PC-3 (cell line): ENCODE measurements around the gene NPEPPS. TPM values are rescaled to one million over a fixed set of nuclear protein-coding genes. Genes with fewer than 3 reads are reported as not detected.
A peak's percentile ranks its signal among the peaks of the same experiment; 100 is the strongest.

Experiments used
- ATAC-seq: fragments of 200-7000 bp; cut with Tn5 transposase; 2 replicates; pipeline ENCODE4 v1.9.1; 2020; ENCODE audit warnings: mild to moderate bottlenecking, moderate library complexity
- BruUV-seq: library from RNA; stranded (reverse); fragments of 400-500 nt; replicated peaks from 2 replicates; lab custom pipeline; 2021; lab: Mats Ljungman, UMichigan
- CTCF ChIA-PET: fragments of 300-600 bp; sonication (Branson Sonifier 250); formaldehyde crosslinking; loops from one replicate; lab custom pipeline; 2022; ENCODE audit warnings: antibody characterized with exemption; lab: Charles Lee
- POLR2A ChIA-PET: fragments of 300-600 bp; sonication (Branson Sonifier 250); formaldehyde crosslinking; loops from one replicate; lab custom pipeline; 2022; ENCODE audit warnings: antibody characterized with exemption; ENCODE audit not compliant: unreplicated experiment; lab: Charles Lee
- DNase-seq: peaks from one replicate; pipeline ENCODE4 v3.0.0-alpha.2; 2015
- H2AFZ ChIP-seq: fragments of 300-600 bp; sonication (generic); 2 replicates; pipeline ENCODE4 v1.6.0; 2016; ENCODE audit warnings: antibody characterized with exemption, low read length
- H3F3A ChIP-seq: fragments of 300-600 bp; sonication (generic); one replicate; pipeline ENCODE4 v1.6.0; 2017; ENCODE audit warnings: antibody characterized with exemption, low read length, control low read depth, mild to moderate bottlenecking; ENCODE audit not compliant: unreplicated experiment
- H3K27ac ChIP-seq: fragments of 300-600 bp; sonication (generic); 2 replicates; pipeline ENCODE4 v1.5.1; 2016; ENCODE audit warnings: mild to moderate bottlenecking, low read length
- H3K27me3 ChIP-seq: fragments of 300-600 bp; sonication (generic); 2 replicates; pipeline ENCODE4 v1.6.1; 2016; ENCODE audit warnings: low read length, mixed read lengths
- H3K36me3 ChIP-seq: fragments of 300-600 bp; sonication (generic); 2 replicates; pipeline ENCODE4 v1.6.1; 2016; ENCODE audit warnings: low read depth, mixed run types, low read length, mixed read lengths
- H3K4me1 ChIP-seq: fragments of 300-600 bp; sonication (generic); 2 replicates; pipeline ENCODE4 v1.5.1; 2016; ENCODE audit warnings: low read length; ENCODE audit not compliant: insufficient read depth
- H3K4me2 ChIP-seq: fragments of 300-600 bp; sonication (generic); 2 replicates; pipeline ENCODE4 v1.6.0; 2016; ENCODE audit warnings: low read length
- H3K4me3 ChIP-seq: fragments of 300-600 bp; sonication (generic); 2 replicates; pipeline ENCODE4 v1.5.1; 2016; ENCODE audit warnings: mild to moderate bottlenecking, low read length, mixed read lengths
- H3K79me2 ChIP-seq: fragments of 300-600 bp; sonication (generic); 2 replicates; pipeline ENCODE4 v1.6.1; 2017; ENCODE audit warnings: low read length, mixed read lengths
- H3K9ac ChIP-seq: fragments of 300-600 bp; sonication (generic); 2 replicates; pipeline ENCODE4 v1.6.0; 2016; ENCODE audit warnings: mild to moderate bottlenecking, low read length
- H3K9me2 ChIP-seq: fragments of 300-600 bp; sonication (generic); replicated peaks from 2 replicates; pipeline ENCODE4 v1.6.1; 2016; ENCODE audit warnings: mixed run types, low read length, mixed read lengths
- H3K9me3 ChIP-seq: fragments of 300-600 bp; sonication (generic); 2 replicates; pipeline ENCODE4 v1.6.1; 2016; ENCODE audit warnings: low read length, mixed read lengths
- H4K20me1 ChIP-seq: fragments of 300-600 bp; sonication (generic); 2 replicates; pipeline ENCODE4 v1.6.1; 2016; ENCODE audit warnings: low read length, mixed read lengths
- EZH2 ChIP-seq: fragments of 300-600 bp; sonication (generic); IDR thresholded peaks from one replicate; pipeline ENCODE4 v1.6.1; 2017; ENCODE audit warnings: antibody characterized with exemption, mild to moderate bottlenecking, low read length; ENCODE audit not compliant: unreplicated experiment
- EZH2phosphoT487 ChIP-seq: fragments of 300-600 bp; sonication (generic); IDR thresholded peaks from 2 replicates; pipeline ENCODE4 v1.6.1; 2018; ENCODE audit warnings: mild to moderate bottlenecking, antibody characterized with exemption, low read length, borderline replicate concordance
- intact Hi-C: fragments of 100-400 bp; cut with micrococcal nuclease; formaldehyde crosslinking; loops from 2 replicates; pipeline ENCODE4 v1.9.0; 2023
- total RNA-seq: library from RNA; depleted of rRNA; stranded (reverse); fragments of >200 nt; gene quantifications from 2 replicates; pipeline ENCODE4 v1.2.3, GENCODE V29; 2014
- TF ChIP-seq, protein P1 (sequence below): fragments of 300-600 bp; sonication (generic); conservative IDR thresholded peaks from 2 replicates; pipeline ENCODE4 v1.5.1; 2017; ENCODE audit warnings: antibody characterized with exemption, low read depth, mild to moderate bottlenecking, low read length

The NPEPPS gene
- total RNA-seq, 1 experiment from 2014 or later = 112 TPM

DNA sequence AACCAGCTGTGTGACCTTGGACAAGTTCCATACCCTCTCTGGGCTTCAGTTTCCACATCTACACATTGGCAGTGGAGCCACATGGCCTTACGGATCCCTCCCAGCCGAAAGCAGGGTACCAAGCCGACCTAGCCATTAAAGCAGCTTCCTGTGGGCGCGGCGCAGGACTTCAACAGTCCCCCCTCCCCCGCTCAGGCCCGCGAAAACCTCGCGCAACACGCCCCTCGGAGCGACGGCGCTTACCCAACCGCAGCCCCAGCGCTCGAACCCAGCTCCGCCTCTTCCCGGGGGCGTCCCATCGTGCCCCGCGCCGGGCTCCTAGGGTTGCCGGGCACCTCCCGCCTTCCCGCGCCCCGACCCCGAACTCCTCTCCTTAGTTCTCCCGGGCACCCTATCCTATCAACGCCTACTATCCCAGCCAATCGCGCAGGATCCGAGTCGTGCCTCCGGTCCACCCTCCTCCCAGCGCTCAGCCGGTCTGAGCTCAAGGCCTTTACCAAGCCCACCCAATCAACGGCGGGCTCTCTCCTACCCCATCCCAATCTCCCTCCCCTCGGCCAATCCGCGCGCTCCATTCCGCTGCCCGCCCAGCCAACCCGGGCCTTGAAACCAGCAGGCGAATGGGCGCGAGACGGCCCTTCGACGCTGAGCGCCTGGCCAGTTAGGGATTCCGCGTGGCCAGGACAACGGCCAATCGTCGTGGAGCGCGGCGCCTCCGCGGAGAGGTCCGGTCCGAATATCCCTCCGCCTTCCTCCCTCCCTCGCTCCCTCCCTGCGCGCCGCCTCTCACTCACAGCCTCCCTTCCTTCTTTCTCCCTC lies 118.5 kb downstream of the NPEPPS start, which contains the start of gene KPNB1:
Gene KPNB1 (plus strand): TSS at position 767 of the 819 bp plus-strand sequence. CDS start 326 bp downstream, outside the sequence.
- Histone ChIP-seq H3K4me2 (peak within 1 kb of the TSS; percentile 93), H3K79me2 (peaks cover 45% of the 10 kb centered on the region), H3K4me3 (peak within 1 kb of the TSS; percentile 84), H3K9me2 (no peaks in the 10 kb centered on the region), H3K9me3 (no peaks in the 10 kb centered on the region), H2AFZ (peak within 1 kb of the TSS; percentile 74), H3K4me1 (peaks cover 36% of the 10 kb centered on the region), H3K27ac (peak within 1 kb of the TSS; percentile 79), H4K20me1 (peaks cover 21% of the 10 kb centered on the region), H3K27me3 (no peaks in the 10 kb centered on the region), H3F3A (no peaks in the 10 kb centered on the region), H3K36me3 (peaks cover 29% of the 10 kb centered on the region), H3K9ac (peak within 1 kb of the TSS; percentile 98)
- CTCF ChIA-PET = interaction anchor here (0.5 to 1.5 kb wide), 7 partner anchors 16 to 300 kb away, joined by 3 to 6 read pairs (median 4); partner anchors contain the start of gene OSBPL7
- no peak for TF ChIP-seq EZH2
- TF ChIP-seq, protein P1, sequence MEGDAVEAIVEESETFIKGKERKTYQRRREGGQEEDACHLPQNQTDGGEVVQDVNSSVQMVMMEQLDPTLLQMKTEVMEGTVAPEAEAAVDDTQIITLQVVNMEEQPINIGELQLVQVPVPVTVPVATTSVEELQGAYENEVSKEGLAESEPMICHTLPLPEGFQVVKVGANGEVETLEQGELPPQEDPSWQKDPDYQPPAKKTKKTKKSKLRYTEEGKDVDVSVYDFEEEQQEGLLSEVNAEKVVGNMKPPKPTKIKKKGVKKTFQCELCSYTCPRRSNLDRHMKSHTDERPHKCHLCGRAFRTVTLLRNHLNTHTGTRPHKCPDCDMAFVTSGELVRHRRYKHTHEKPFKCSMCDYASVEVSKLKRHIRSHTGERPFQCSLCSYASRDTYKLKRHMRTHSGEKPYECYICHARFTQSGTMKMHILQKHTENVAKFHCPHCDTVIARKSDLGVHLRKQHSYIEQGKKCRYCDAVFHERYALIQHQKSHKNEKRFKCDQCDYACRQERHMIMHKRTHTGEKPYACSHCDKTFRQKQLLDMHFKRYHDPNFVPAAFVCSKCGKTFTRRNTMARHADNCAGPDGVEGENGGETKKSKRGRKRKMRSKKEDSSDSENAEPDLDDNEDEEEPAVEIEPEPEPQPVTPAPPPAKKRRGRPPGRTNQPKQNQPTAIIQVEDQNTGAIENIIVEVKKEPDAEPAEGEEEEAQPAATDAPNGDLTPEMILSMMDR = no peak
- TF ChIP-seq EZH2phosphoT487 = no peak
- DNase-seq = peak; percentile 100
- intact Hi-C loops = loop anchor here (1.0 to 10.0 kb wide), 2 partner anchors 28 to 315 kb away; no protein-coding TSS in a partner anchor
- no TSS peak for BruUV-seq
- peak; percentile 86 for ATAC-seq
- POLR2A ChIA-PET = interaction anchor here (0.5 to 1.0 kb wide), 7 partner anchors 24 to 530 kb away, joined by 3 to 14 read pairs (median 6); partner anchors contain the start of gene TBKBP1

DNA sequence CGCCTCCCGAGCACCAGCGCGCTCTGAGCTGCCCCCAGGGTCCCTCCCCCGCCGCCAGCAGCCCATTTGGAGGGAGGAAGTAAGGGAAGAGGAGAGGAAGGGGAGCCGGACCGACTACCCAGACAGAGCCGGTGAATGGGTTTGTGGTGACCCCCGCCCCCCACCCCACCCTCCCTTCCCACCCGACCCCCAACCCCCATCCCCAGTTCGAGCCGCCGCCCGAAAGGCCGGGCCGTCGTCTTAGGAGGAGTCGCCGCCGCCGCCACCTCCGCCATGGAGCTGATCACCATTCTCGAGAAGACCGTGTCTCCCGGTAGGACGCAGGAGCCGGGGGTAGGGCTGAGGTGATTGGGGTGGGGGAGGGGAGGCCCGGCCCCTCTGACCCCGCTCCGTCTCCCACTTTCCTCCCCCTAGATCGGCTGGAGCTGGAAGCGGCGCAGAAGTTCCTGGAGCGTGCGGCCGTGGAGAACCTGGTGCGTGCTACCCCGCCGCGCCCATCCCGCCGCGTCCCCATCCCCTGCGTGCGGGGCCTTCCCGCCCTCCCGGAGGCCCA lies 119.1 kb downstream of the NPEPPS start:
- peaks cover 52% of the 10 kb centered on the region for H3K79me2 ChIP-seq
- POLR2A ChIA-PET = interaction anchor here (0.5 to 1.0 kb wide), 5 partner anchors 25 to 531 kb away, joined by 3 to 9 read pairs (median 6); no protein-coding TSS in a partner anchor
- no TSS peak for BruUV-seq

More for the DNA sequence above, 119.1 kb downstream of the NPEPPS start:
- H3K4me1 ChIP-seq = peaks cover 43% of the 10 kb centered on the region
- peak overlapping the region; percentile 72 for H3K27ac ChIP-seq
- H4K20me1 ChIP-seq = peaks cover 28% of the 10 kb centered on the region
- peaks cover 36% of the 10 kb centered on the region for H3K36me3 ChIP-seq
- intact Hi-C loops = loop anchor here (1.0 to 10.0 kb wide), 2 partner anchors 29 to 315 kb away; no protein-coding TSS in a partner anchor
- H3K4me3 ChIP-seq = peak overlapping the region; percentile 72
- ATAC-seq (peak; percentile 9), DNase-seq (no peak)
- H3K27me3 ChIP-seq = no peaks in the 10 kb centered on the region
- no peaks in the 10 kb centered on the region for H3F3A ChIP-seq
- H3K9ac ChIP-seq = peak overlapping the region; percentile 90
- peak overlapping the region; percentile 37; the same call in 1 of the 2 replicates for H2AFZ ChIP-seq
- no peaks in the 10 kb centered on the region for H3K9me2 ChIP-seq
- TF ChIP-seq, protein P1 = no peak
- TF ChIP-seq EZH2phosphoT487 (no peak), EZH2 (no peak)
- no peaks in the 10 kb centered on the region for H3K9me3 ChIP-seq
- CTCF ChIA-PET = interaction anchor here (0.5 to 1.5 kb wide), 3 partner anchors 28 to 299 kb away, joined by 3 to 5 read pairs (median 4); no protein-coding TSS in a partner anchor
- H3K4me2 ChIP-seq = peak overlapping the region; percentile 75
